ENCODE data around the gene CPLX3.

- TF ChIP-seq EP300 (IDR thresholded peaks at IDR 0.05) (no peak), CTCF (IDR thresholded peaks at IDR 0.05) (no peak), POLR2AphosphoS5 (IDR thresholded peaks at IDR 0.05) (no peak), POLR2A (IDR thresholded peaks at IDR 0.05) (no peak)
Measured at GRCh38 chr15:74776821-74777768, 49.3 kb upstream of the CPLX3 start.

Measured in gastroesophageal sphincter (tissue), 3 donors.